K562 (cell line): ENCODE results near the gene DAPK1. TPM values are rescaled to one million over a fixed set of nuclear protein-coding genes. Genes with fewer than 3 reads are reported as not detected.

ENCODE experiments used
- ATF1 ChIP-seq, 2 experiments: fragments of 450-650 bp in 1 of 2; IDR thresholded peaks; 2 replicates each; pipeline ENCODE4 v1.6.1; 2016; ENCODE audit warnings: missing compliant biosample characterization in 1 of 2, missing genetic modification characterization in 1 of 2
- CCNT2 ChIP-seq: IDR thresholded peaks from 2 replicates; pipeline ENCODE4 v1.6.1; 2011; ENCODE audit warnings: borderline replicate concordance, low read depth, mild to moderate bottlenecking, moderate library complexity, mixed read lengths, low read length; ENCODE audit not compliant: insufficient read length; ENCODE audit errors: extremely low read depth
- CREM ChIP-seq: IDR thresholded peaks from 2 replicates; pipeline ENCODE4 v1.6.1; 2014; ENCODE audit warnings: antibody characterized with exemption, low read depth
- HDAC6 ChIP-seq: IDR thresholded peaks from 2 replicates; pipeline ENCODE4 v1.6.1; 2012; ENCODE audit warnings: low read depth, mild to moderate bottlenecking, control low read depth, inconsistent platforms, low read length, moderate library complexity
- JUN ChIP-seq, 2 experiments: sonication (generic) in 1 of 2; formaldehyde crosslinking in 1 of 2; IDR thresholded peaks; 2 replicates each; pipeline versions ENCODE4 v1.6.1 to v1.8.0; 2012 to 2022; ENCODE audit warnings: borderline replicate concordance in 2 of 2, mild to moderate bottlenecking in 2 of 2, improper control_type of control experiment in 1 of 2, low read depth in 1 of 2, low read length in 1 of 2, missing genetic modification reagents in 1 of 2
- KLF16 ChIP-seq: IDR thresholded peaks from 2 replicates; pipeline ENCODE4 v1.6.1; 2016; ENCODE audit warnings: antibody characterized with exemption
- NBN ChIP-seq: fragments of 450-650 bp; IDR thresholded peaks from 2 replicates; pipeline ENCODE4 v1.6.1; 2016; ENCODE audit warnings: low read depth, mild to moderate bottlenecking
- NFRKB ChIP-seq: fragments of 450-650 bp; IDR thresholded peaks from 2 replicates; pipeline ENCODE4 v1.6.1; 2016; ENCODE audit warnings: low read depth
- PHF21A ChIP-seq: fragments of 450-650 bp; IDR thresholded peaks from 2 replicates; pipeline ENCODE4 v1.6.1; 2017; ENCODE audit warnings: low read depth, borderline replicate concordance
- PHF8 ChIP-seq: fragments of 200-600 bp; sonication (generic); IDR thresholded peaks from 2 replicates; pipeline ENCODE4 v1.6.1; 2012; ENCODE audit warnings: mixed run types, mild to moderate bottlenecking, inconsistent platforms, low read length, moderate library complexity, borderline replicate concordance
- RBM34 ChIP-seq: fragments of 200-400 bp; formaldehyde crosslinking; IDR thresholded peaks from 2 replicates; pipeline ENCODE4 v1.6.1; 2018; ENCODE audit warnings: low read length, borderline replicate concordance; ENCODE audit not compliant: insufficient read depth
- SIX5 ChIP-seq, 2 experiments: IDR thresholded peaks; 2 replicates each; pipeline ENCODE4 v1.6.1; 2011; ENCODE audit warnings: low read length in 2 of 2, borderline replicate concordance in 1 of 2, low read depth in 1 of 2, mild to moderate bottlenecking in 1 of 2, moderate library complexity in 1 of 2; ENCODE audit not compliant: insufficient read depth in 1 of 2
- ZNF239 ChIP-seq: fragments of 250-450 bp; sonication (Bioruptor Pico); IDR thresholded peaks from 2 replicates; pipeline ENCODE4 v1.4.0; 2020; ENCODE audit warnings: mild to moderate bottlenecking
- ZNF445 ChIP-seq: fragments of 250-450 bp; sonication (Bioruptor Pico); IDR thresholded peaks from 2 replicates; pipeline ENCODE4 v1.4.0; 2020; ENCODE audit warnings: low read depth, mild to moderate bottlenecking, moderate library complexity
- ZNF511 ChIP-seq: sonication (generic); formaldehyde crosslinking; IDR thresholded peaks from 2 replicates; pipeline ENCODE4 v1.8.0; 2022; ENCODE audit warnings: mild to moderate bottlenecking, missing genetic modification reagents
- polyA plus RNA-seq, 8 experiments: library from polyadenylated mRNA; depleted of rRNA in 4 of 8; stranded (reverse) in 5 of 8; unstranded in 3 of 8; fragments of >200 nt; fragmentation: Nextera tagmentation in 2 of 8; fragmentation: Illumina TruSeq in 1 of 8; extraction: Ambion mirVana in 2 of 8; extraction: Trizol in 1 of 8; gene quantifications; 2 replicates each; pipeline versions ENCODE4 v1.2.1 to v1.2.3, GENCODE V29; 2011 to 2014; ENCODE audit warnings: inconsistent platforms in 1 of 8, missing spikeins in 1 of 8
- total RNA-seq, 7 experiments: library from RNA; depleted of rRNA in 6 of 7; stranded (reverse); fragments of >200 nt in 6 of 7; fragmentation: Illumina TruSeq in 2 of 7; extraction: Trizol in 2 of 7; gene quantifications; 2 replicates each; pipeline versions ENCODE4 v1.2.1 to v1.2.3, GENCODE V29; 2011 to 2021; ENCODE audit warnings: low replicate concordance in 1 of 7
- TF ChIP-seq, protein P1 (sequence below): fragments of 450-650 bp; conservative IDR thresholded peaks from 2 replicates; pipeline ENCODE4 v1.6.1; 2016; ENCODE audit warnings: missing genetic modification characterization, low read depth, mild to moderate bottlenecking, missing compliant biosample characterization, moderate library complexity
- TF ChIP-seq, protein P2 (sequence below): sonication (generic); formaldehyde crosslinking; IDR thresholded peaks from 2 replicates; pipeline ENCODE4 v1.8.1; 2023; ENCODE audit warnings: mild to moderate bottlenecking, missing genetic modification reagents
- TF ChIP-seq, protein P3 (sequence below), 2 experiments: fragments of 150-350 bp in 1 of 2; IDR thresholded peaks; 2 replicates each; pipeline ENCODE4 v1.6.1; 2012 to 2016; ENCODE audit warnings: low read depth in 2 of 2, low read length in 2 of 2, mild to moderate bottlenecking in 1 of 2, moderate library complexity in 1 of 2

DAPK1 gene
- total and polyA plus RNA-seq, 9 of the 15 experiments (the other 6 are each of a cell fraction or from before 2014, with no cell fraction given): 1.7 to 26.4 (median 15.8) TPM

GRCh38 chr9:87518702-87519335 is 21.2 kb downstream of the DAPK1 start (continued):
- TF ChIP-seq KLF16 (peak; percentile 84), JUN (IDR thresholded peaks at IDR 0.05; ENCODE audit: borderline replicate concordance, low read depth, low read length) (no peak), JUN (CRISPR knock-in tag; IDR thresholded peaks at IDR 0.05; ENCODE audit: borderline replicate concordance) (no peak), NBN (peak; percentile 89; the same call in 1 of the 2 replicates), ZNF239 (no peak), ZNF445 (CRISPR knock-in tag) (no peak), CREM (peak; percentile 73), CCNT2 (peak; percentile 85), PHF8 (no peak), PHF21A (peak; percentile 74; the same call in 1 of the 2 replicates), ATF1 (CRISPR knock-in tag; IDR thresholded peaks at IDR 0.05) (no peak), ATF1 (tag; IDR thresholded peaks at IDR 0.05) (peak; percentile 64; the same call in 1 of the 2 replicates), NFRKB (peak; percentile 50; the same call in 1 of the 2 replicates), HDAC6 (no peak), ZNF511 (CRISPR knock-in tag) (no peak), RBM34 (no peak), SIX5 (IDR thresholded peaks at IDR 0.05; ENCODE audit: borderline replicate concordance in 1 of 2, insufficient read depth in 1 of 2, low read depth in 1 of 2, low read length in 2 of 2) (no peak)
- TF ChIP-seq, protein P1, sequence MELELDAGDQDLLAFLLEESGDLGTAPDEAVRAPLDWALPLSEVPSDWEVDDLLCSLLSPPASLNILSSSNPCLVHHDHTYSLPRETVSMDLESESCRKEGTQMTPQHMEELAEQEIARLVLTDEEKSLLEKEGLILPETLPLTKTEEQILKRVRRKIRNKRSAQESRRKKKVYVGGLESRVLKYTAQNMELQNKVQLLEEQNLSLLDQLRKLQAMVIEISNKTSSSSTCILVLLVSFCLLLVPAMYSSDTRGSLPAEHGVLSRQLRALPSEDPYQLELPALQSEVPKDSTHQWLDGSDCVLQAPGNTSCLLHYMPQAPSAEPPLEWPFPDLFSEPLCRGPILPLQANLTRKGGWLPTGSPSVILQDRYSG (tag): no peak
- TF ChIP-seq, protein P2, sequence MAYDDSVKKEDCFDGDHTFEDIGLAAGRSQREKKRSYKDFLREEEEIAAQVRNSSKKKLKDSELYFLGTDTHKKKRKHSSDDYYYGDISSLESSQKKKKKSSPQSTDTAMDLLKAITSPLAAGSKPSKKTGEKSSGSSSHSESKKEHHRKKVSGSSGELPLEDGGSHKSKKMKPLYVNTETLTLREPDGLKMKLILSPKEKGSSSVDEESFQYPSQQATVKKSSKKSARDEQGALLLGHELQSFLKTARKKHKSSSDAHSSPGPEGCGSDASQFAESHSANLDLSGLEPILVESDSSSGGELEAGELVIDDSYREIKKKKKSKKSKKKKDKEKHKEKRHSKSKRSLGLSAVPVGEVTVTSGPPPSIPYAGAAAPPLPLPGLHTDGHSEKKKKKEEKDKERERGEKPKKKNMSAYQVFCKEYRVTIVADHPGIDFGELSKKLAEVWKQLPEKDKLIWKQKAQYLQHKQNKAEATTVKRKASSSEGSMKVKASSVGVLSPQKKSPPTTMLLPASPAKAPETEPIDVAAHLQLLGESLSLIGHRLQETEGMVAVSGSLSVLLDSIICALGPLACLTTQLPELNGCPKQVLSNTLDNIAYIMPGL (CRISPR knock-in tag): no peak
- TF ChIP-seq, protein P3, sequence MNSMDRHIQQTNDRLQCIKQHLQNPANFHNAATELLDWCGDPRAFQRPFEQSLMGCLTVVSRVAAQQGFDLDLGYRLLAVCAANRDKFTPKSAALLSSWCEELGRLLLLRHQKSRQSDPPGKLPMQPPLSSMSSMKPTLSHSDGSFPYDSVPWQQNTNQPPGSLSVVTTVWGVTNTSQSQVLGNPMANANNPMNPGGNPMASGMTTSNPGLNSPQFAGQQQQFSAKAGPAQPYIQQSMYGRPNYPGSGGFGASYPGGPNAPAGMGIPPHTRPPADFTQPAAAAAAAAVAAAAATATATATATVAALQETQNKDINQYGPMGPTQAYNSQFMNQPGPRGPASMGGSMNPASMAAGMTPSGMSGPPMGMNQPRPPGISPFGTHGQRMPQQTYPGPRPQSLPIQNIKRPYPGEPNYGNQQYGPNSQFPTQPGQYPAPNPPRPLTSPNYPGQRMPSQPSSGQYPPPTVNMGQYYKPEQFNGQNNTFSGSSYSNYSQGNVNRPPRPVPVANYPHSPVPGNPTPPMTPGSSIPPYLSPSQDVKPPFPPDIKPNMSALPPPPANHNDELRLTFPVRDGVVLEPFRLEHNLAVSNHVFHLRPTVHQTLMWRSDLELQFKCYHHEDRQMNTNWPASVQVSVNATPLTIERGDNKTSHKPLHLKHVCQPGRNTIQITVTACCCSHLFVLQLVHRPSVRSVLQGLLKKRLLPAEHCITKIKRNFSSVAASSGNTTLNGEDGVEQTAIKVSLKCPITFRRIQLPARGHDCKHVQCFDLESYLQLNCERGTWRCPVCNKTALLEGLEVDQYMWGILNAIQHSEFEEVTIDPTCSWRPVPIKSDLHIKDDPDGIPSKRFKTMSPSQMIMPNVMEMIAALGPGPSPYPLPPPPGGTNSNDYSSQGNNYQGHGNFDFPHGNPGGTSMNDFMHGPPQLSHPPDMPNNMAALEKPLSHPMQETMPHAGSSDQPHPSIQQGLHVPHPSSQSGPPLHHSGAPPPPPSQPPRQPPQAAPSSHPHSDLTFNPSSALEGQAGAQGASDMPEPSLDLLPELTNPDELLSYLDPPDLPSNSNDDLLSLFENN (IDR thresholded peaks at IDR 0.05; ENCODE audit: low read depth in 2 of 2, low read length in 2 of 2): peak in 1 of 2 experiments; percentile 90; a peak in 2 of 4 replicates
